Endothelial cell of umbilical vein (primary cell): ENCODE results near the gene EPN2. TPM values are rescaled to one million over a fixed set of nuclear protein-coding genes. Genes with fewer than 3 reads are reported as not detected.

Experiments
- BruUV-seq: library from RNA; stranded (reverse); fragments of 400-500 nt; replicated peaks from 2 replicates; lab custom pipeline; 2021; lab: Mats Ljungman, UMichigan
- CTCF ChIA-PET: fragments of 300-600, 350-600 bp; sonication (Branson Sonifier 250); formaldehyde crosslinking; loops from one replicate; lab custom pipeline; 2021; ENCODE audit warnings: antibody characterized with exemption, inconsistent platforms; lab: Charles Lee
- POLR2A ChIA-PET: fragments of 300-600, 350-600 bp; sonication (Branson Sonifier 250); formaldehyde crosslinking; loops from one replicate; lab custom pipeline; 2021; ENCODE audit warnings: antibody characterized with exemption, inconsistent platforms; lab: Charles Lee
- DNase-seq: peaks from one replicate; pipeline ENCODE4 v3.0.0-alpha.2; 2011; ENCODE audit warnings: low read depth, low spot score
- FAIRE-seq: peaks from 2 replicates; lab custom pipeline; 2011; peaks lifted over from hg19 to GRCh38; lab: Jason Lieb, UNC
- H2AFZ ChIP-seq: 2 replicates; pipeline ENCODE4 v1.6.0; 2012; ENCODE audit warnings: low read depth, low read length, control low read depth, inconsistent platforms
- H3K27ac ChIP-seq: 2 replicates; pipeline ENCODE4 v1.5.1; 2011; ENCODE audit warnings: low read depth, mild to moderate bottlenecking, control low read depth, low read length, moderate library complexity; ENCODE audit not compliant: insufficient read depth
- H3K27me3 ChIP-seq, 2 experiments: 2 replicates each; pipeline versions ENCODE4 v1.6.0 to v1.6.1; 2011; ENCODE audit warnings: low read length in 2 of 2, mixed read lengths in 1 of 2; ENCODE audit not compliant: control insufficient read depth in 2 of 2, insufficient read depth in 2 of 2
- H3K36me3 ChIP-seq, 2 experiments: 2 replicates in 1 of 2; 3 replicates in 1 of 2; pipeline ENCODE4 v1.5.1; 2011; ENCODE audit warnings: low read length in 2 of 2, mild to moderate bottlenecking in 1 of 2, moderate library complexity in 1 of 2; ENCODE audit not compliant: control insufficient read depth in 2 of 2, insufficient read depth in 2 of 2; ENCODE audit errors: extremely low read depth in 1 of 2
- H3K4me1 ChIP-seq: 3 replicates; pipeline ENCODE4 v1.5.1; 2011; ENCODE audit warnings: mild to moderate bottlenecking, low read length; ENCODE audit not compliant: control insufficient read depth, insufficient read depth; ENCODE audit errors: extremely low read depth
- H3K4me2 ChIP-seq: 2 replicates; pipeline ENCODE4 v1.6.1; 2011; ENCODE audit warnings: low read length, control low read depth, mixed read lengths; ENCODE audit not compliant: insufficient read depth
- H3K4me3 ChIP-seq, 3 experiments: fragments of 200-600 bp in 1 of 3; sonication (generic), shearing (Covaris generic) in 1 of 3; replicated peaks in 1 of 3; 2 replicates each; pipeline ENCODE4 v1.5.1; 2011 to 2016; ENCODE audit warnings: control low read depth in 3 of 3, low read length in 3 of 3, mild to moderate bottlenecking in 2 of 3, inconsistent platforms in 1 of 3, low read depth in 1 of 3, moderate library complexity in 1 of 3; ENCODE audit not compliant: insufficient read depth in 1 of 3
- H3K79me2 ChIP-seq: 2 replicates; pipeline ENCODE4 v1.6.0; 2012; ENCODE audit warnings: low read length, inconsistent platforms; ENCODE audit not compliant: control insufficient read depth, insufficient read depth
- H3K9ac ChIP-seq: replicated peaks from 2 replicates; pipeline ENCODE3; 2011; ENCODE audit warnings: low read length, control low read depth; ENCODE audit not compliant: insufficient read depth; ENCODE audit errors: extremely low read depth
- H3K9me1 ChIP-seq: replicated peaks from 3 replicates; pipeline ENCODE4 v1.6.0; 2011; ENCODE audit warnings: mild to moderate bottlenecking, low read length; ENCODE audit not compliant: control insufficient read depth, insufficient read depth; ENCODE audit errors: extremely low read depth
- H3K9me3 ChIP-seq: replicated peaks from 2 replicates; pipeline ENCODE4 v1.5.1; 2012; ENCODE audit warnings: low read length, inconsistent platforms; ENCODE audit not compliant: control insufficient read depth, insufficient read depth
- H4K20me1 ChIP-seq: replicated peaks from 2 replicates; pipeline ENCODE3; 2011; ENCODE audit warnings: mild to moderate bottlenecking, low read length; ENCODE audit not compliant: control insufficient read depth, insufficient read depth; ENCODE audit errors: extremely low read depth
- EZH2 ChIP-seq: IDR thresholded peaks from 2 replicates; pipeline ENCODE4 v1.6.1; 2012; ENCODE audit warnings: borderline replicate concordance, low read depth, mild to moderate bottlenecking, moderate library complexity, low read length, inconsistent platforms; ENCODE audit not compliant: severe bottlenecking
- FOS ChIP-seq: IDR thresholded peaks from 2 replicates; pipeline ENCODE4 v1.6.1; 2011; ENCODE audit warnings: mild to moderate bottlenecking, low read length, moderate library complexity, borderline replicate concordance; ENCODE audit not compliant: insufficient read depth
- GATA2 ChIP-seq: IDR thresholded peaks from 2 replicates; pipeline ENCODE4 v1.7.0; 2011; ENCODE audit warnings: low read depth, mild to moderate bottlenecking, moderate library complexity, mixed read lengths, low read length; ENCODE audit not compliant: insufficient read length, insufficient read depth
- JUN ChIP-seq: IDR thresholded peaks from 2 replicates; pipeline ENCODE4 v1.6.1; 2011; ENCODE audit warnings: borderline replicate concordance, low read depth; ENCODE audit not compliant: insufficient read length, insufficient read depth
- MAX ChIP-seq: IDR thresholded peaks from 2 replicates; pipeline ENCODE4 v1.6.1; 2011; ENCODE audit not compliant: insufficient read depth, insufficient read length
- MYC ChIP-seq: IDR thresholded peaks from one replicate; pipeline ENCODE4 v1.6.1; 2011; ENCODE audit warnings: mild to moderate bottlenecking, low read depth, low read length
- POLR2AphosphoS5 ChIP-seq: IDR thresholded peaks from 2 replicates; pipeline ENCODE4 v1.6.1; 2012; ENCODE audit warnings: low read depth, mild to moderate bottlenecking, control low read depth, low read length, moderate library complexity; ENCODE audit not compliant: insufficient read depth
- dilution Hi-C: fragments of 300-500 bp; cut with MboI; formaldehyde crosslinking; loops from one replicate; pipeline ENCODE4 v1.15.0; 2019; ENCODE audit warnings: low sequenced_read_pairs; ENCODE audit not compliant: extremely low pct_ligation_motif_present
- intact Hi-C: fragments of 100-400 bp; cut with micrococcal nuclease; formaldehyde crosslinking; loops from one replicate; pipeline ENCODE4 v1.10.0; 2022
- polyA plus RNA-seq, 4 experiments: library from polyadenylated mRNA; depleted of rRNA in 3 of 4; stranded (reverse) in 3 of 4; unstranded in 1 of 4; fragments of >200 nt; gene quantifications; 2 replicates each; pipeline versions ENCODE4 v1.2.1 to v1.2.3, GENCODE V29; 2011 to 2012; ENCODE audit warnings: missing spikeins in 1 of 4
- total RNA-seq: library from RNA; stranded (reverse); gene quantifications from 2 replicates; pipeline ENCODE4 v1.2.3, GENCODE V29; 2021

EPN2 gene
- total and polyA plus RNA-seq, 2 donors (not counting 3 experiments of a cell fraction or from before 2014, with no cell fraction given), result 40.3 to 70.5 TPM

- H3K9ac ChIP-seq, result no peak overlapping the region
- DNase-seq (peak; percentile 7), FAIRE-seq (no peak)
- no peak overlapping the region for H2AFZ ChIP-seq
- H3K9me1 ChIP-seq, result no peaks in the 10 kb centered on the region
- H3K9me3 ChIP-seq, result no peaks in the 10 kb centered on the region
- H3K27me3 ChIP-seq, result no peaks in the 10 kb centered on the region
- H3K27ac ChIP-seq, result no peak overlapping the region
- no peak overlapping the region for H3K4me3 ChIP-seq
- no peaks in the 10 kb centered on the region for H3K36me3 ChIP-seq
- POLR2A ChIA-PET, result no interaction called here
- CTCF ChIA-PET, result interaction anchor here (1.3 kb wide), 1 partner anchor 12 kb away, joined by 4 read pairs; no protein-coding TSS in a partner anchor
- peaks cover 27% of the 10 kb centered on the region for H3K4me1 ChIP-seq
- TF ChIP-seq MAX (no peak), POLR2AphosphoS5 (no peak)
- H3K79me2 ChIP-seq, result peaks cover 44% of the 10 kb centered on the region
- BruUV-seq, result no TSS peak
- intact Hi-C loops (no loop called here), dilution Hi-C loops (no loop called here)
- H4K20me1 ChIP-seq, result no peaks in the 10 kb centered on the region
- H3K4me2 ChIP-seq, result no peak overlapping the region
Measured at GRCh38 chr17:19268611-19269010, 31.4 kb downstream of the EPN2 start.

GRCh38 chr17:19269106-19269505 lies 31.9 kb downstream of the EPN2 start:
- FAIRE-seq (peak; percentile 74), DNase-seq (peak; percentile 42)
- TF ChIP-seq EZH2, result no peak
- TF ChIP-seq FOS, result no peak
- no peak for TF ChIP-seq GATA2
- TF ChIP-seq JUN, result no peak
- no peak for TF ChIP-seq MAX
- TF ChIP-seq MYC, result no peak
- H3K4me1 ChIP-seq, result peaks cover 22% of the 10 kb centered on the region
- H3K9ac ChIP-seq, result no peak overlapping the region
- H3K27ac ChIP-seq, result no peak overlapping the region
- dilution Hi-C loops (no loop called here), intact Hi-C loops (no loop called here)
- no peak overlapping the region for H2AFZ ChIP-seq
- no peaks in the 10 kb centered on the region for H3K9me3 ChIP-seq
- POLR2A ChIA-PET, result no interaction called here
- H3K36me3 ChIP-seq, result peaks cover 0 to 2% of the 10 kb centered on the region in 2 experiments
- no peak overlapping the region for H3K4me2 ChIP-seq
- H3K9me1 ChIP-seq, result no peaks in the 10 kb centered on the region
- CTCF ChIA-PET, result interaction anchor here (1.3 kb wide), 1 partner anchor 11 kb away, joined by 4 read pairs; no protein-coding TSS in a partner anchor
- peaks cover 45% of the 10 kb centered on the region for H3K79me2 ChIP-seq
- H3K27me3 ChIP-seq, result no peaks in the 10 kb centered on the region
- H4K20me1 ChIP-seq, result no peaks in the 10 kb centered on the region
- H3K4me3 ChIP-seq, result no peak overlapping the region
- BruUV-seq, result no TSS peak
